ENCODE data around the gene NLRX1. TPM values are rescaled to one million over a fixed set of nuclear protein-coding genes. Genes with fewer than 3 reads are reported as not detected.
A peak's percentile ranks its signal among the peaks of the same experiment; 100 is the strongest.

The NLRX1 gene
- 13.2 and 14.7 TPM in 2 replicates for total RNA-seq

GRCh38 chr11:119168471-119169281 lies at the start of gene NLRX1:
Gene NLRX1 (plus strand): TSS chr11:119168725. CDS start chr11:119171404, 2,679 bp downstream.
- DNase-seq (ENCODE audit: low read depth) = no peak

GRCh38 chr11:119118946-119119345 lies 49.6 kb upstream of the NLRX1 start:
- no peak for TF ChIP-seq CTCF (conservative IDR thresholded peaks at IDR 0.05; ENCODE audit: low read depth, low read length)
- H3K4me3 ChIP-seq (ENCODE audit: low read depth, low read length) = no peak overlapping the region
- no peak for DNase-seq (ENCODE audit: low read depth)

More at GRCh38 chr11:119168471-119169281, at the start of gene NLRX1:
- H3K4me3 ChIP-seq (ENCODE audit: low read depth, low read length) = peak within 1 kb of the TSS; percentile 73
- TF ChIP-seq CTCF (conservative IDR thresholded peaks at IDR 0.05; ENCODE audit: low read depth, low read length) = peak; percentile 94

- no peak for DNase-seq (ENCODE audit: low read depth)
- TF ChIP-seq CTCF (conservative IDR thresholded peaks at IDR 0.05; ENCODE audit: low read depth, low read length) = no peak
- peak overlapping the region; percentile 88 for H3K4me3 ChIP-seq (ENCODE audit: low read depth, low read length)
Measured at GRCh38 chr11:119120639-119121007, 47.9 kb upstream of the NLRX1 start.

- TF ChIP-seq CTCF (conservative IDR thresholded peaks at IDR 0.05; ENCODE audit: low read depth, low read length) = no peak
- H3K4me3 ChIP-seq (ENCODE audit: low read depth, low read length) = peak within 1 kb of the TSS; percentile 88
- DNase-seq (ENCODE audit: low read depth) = peak; percentile 71
Measured at GRCh38 chr11:119121008-119121810, 47.3 kb upstream of the NLRX1 start, which contains the start of gene HINFP. Gene HINFP (plus strand): TSS chr11:119121580. CDS start chr11:119126945, 5,365 bp downstream.

- DNase-seq (ENCODE audit: low read depth) = no peak
- peak overlapping the region; percentile 88 for H3K4me3 ChIP-seq (ENCODE audit: low read depth, low read length)
- no peak for TF ChIP-seq CTCF (conservative IDR thresholded peaks at IDR 0.05; ENCODE audit: low read depth, low read length)
Measured at GRCh38 chr11:119121811-119122124, 46.8 kb upstream of the NLRX1 start.

- DNase-seq (ENCODE audit: low read depth) = no peak
- no peak for TF ChIP-seq CTCF (conservative IDR thresholded peaks at IDR 0.05; ENCODE audit: low read depth, low read length)
- H3K4me3 ChIP-seq (ENCODE audit: low read depth, low read length) = no peak overlapping the region
Measured at GRCh38 chr11:119125821-119126220, 42.7 kb upstream of the NLRX1 start.
